Hippocampal formation (tissue), 2 donors: ENCODE measurements around the gene RTEL1.
"Not testable (repeated sequence)": the region's sequence is repeated elsewhere in the genome, so short reads cannot be mapped to it uniquely, and the experiment has no call there.

ENCODE experiments used
- DNase-seq, 2 donors: peaks; one replicate each; lab custom pipeline; 2025; lab: John Stamatoyannopoulos, UW

Gene RTEL1

GRCh38 chr20:63627129-63627750 is 30.9 kb upstream of the RTEL1 start:
- DNase-seq: peak; percentile 71 to 85

DNA sequence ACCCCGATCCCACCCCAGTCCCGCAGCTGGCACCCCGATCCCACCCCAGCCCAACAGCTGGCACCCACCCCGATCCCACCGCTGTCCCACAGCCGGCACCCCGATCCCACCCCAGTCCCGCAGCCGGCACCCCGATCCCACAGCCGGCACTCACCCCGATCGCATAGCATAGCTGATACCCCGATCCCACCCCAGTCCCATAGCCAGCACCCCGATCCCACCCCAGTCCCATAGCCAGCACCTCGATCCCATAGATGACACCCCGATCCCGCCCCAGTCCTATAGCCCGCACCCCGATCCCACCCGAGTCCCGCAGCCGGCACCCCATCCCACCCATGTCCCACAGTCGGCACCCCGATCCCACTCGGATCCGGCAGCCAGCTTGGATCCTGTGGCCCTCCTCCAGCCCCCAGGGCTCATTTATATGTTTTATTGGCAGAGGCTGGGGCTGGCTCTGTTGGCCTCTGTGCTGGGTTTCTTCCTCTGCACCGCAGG is 30.3 kb upstream of the RTEL1 start:
- no peak for DNase-seq

- no peak for DNase-seq
Observed at GRCh38 chr20:63628246-63628975, 29.7 kb upstream of the RTEL1 start.

DNA sequence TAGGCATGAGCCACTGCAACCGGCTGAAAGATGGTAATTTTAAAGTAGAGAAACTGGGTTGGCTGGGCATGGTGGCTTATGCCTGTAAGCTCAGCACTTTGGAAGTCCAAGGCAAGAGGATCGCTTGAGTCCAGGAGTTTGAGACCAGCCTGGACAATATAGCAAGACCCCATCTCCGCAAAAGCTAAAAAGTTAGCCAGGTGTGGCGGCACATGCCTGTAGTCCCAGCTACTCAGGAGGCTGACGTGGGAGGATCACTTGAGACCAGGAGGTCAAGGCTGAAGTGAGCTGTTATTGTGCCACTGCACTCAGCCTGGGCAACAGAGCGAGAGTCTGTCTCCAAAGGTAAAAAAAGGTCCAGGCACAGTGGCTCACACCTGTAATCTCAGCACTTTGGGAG is 27.2 kb upstream of the RTEL1 start:
- DNase-seq: not testable (repeated sequence)

- not testable (repeated sequence) for DNase-seq
Observed at GRCh38 chr20:63631426-63631825, 26.7 kb upstream of the RTEL1 start.

DNA sequence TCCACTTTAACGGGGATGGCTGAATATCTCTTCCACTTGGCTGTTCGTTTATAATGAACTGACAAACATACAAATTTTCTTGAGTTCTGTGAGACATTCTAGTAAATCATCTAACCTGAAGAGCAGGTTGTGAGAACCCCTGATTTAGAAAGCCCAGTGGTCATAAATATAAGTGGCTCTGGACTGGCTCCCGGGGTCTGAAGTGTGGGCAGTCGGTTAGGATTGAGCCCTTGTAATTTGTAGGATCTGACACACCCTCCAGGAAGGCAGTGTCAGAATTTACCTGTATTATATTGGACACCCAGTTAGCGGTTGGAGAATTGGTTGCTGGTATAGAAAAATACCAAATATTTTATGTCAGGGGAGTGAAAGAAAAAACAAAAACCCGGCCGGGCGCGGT is 24.4 kb upstream of the RTEL1 start:
- DNase-seq: no peak

DNA sequence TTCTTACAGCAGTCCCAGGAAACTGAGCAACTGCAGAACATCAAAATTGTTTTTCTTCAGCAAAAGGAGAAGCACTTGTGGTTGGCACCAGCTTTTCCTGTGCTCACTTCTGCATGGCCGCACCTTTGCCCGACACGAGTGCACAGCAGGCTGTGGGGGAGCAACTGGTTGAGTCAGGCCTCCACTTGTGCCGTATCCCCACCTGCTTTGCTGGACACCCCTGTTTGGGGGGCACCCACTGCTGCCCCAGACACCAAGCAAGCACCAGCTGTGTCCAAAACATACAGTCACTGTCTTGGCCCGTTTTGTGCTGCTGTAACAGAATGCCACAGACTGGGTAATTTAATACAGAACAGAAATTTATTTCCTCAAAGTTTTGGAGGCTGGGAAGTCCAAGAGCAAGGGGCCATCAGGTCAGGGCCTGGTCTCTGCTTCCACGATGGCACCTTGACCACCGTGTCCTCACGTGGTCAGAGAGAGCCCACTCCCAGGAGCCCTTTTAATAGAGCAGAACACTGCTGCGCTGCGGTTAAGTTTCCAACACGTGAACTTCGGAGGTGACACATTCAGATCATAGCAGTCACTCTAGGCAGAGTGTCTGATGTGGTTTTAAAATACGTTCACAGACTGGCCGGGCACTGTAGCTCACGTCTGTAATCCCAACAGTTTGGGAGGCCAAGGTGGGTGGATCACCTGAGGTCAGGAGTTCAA is 22.5 kb upstream of the RTEL1 start:
- no peak for DNase-seq

DNA sequence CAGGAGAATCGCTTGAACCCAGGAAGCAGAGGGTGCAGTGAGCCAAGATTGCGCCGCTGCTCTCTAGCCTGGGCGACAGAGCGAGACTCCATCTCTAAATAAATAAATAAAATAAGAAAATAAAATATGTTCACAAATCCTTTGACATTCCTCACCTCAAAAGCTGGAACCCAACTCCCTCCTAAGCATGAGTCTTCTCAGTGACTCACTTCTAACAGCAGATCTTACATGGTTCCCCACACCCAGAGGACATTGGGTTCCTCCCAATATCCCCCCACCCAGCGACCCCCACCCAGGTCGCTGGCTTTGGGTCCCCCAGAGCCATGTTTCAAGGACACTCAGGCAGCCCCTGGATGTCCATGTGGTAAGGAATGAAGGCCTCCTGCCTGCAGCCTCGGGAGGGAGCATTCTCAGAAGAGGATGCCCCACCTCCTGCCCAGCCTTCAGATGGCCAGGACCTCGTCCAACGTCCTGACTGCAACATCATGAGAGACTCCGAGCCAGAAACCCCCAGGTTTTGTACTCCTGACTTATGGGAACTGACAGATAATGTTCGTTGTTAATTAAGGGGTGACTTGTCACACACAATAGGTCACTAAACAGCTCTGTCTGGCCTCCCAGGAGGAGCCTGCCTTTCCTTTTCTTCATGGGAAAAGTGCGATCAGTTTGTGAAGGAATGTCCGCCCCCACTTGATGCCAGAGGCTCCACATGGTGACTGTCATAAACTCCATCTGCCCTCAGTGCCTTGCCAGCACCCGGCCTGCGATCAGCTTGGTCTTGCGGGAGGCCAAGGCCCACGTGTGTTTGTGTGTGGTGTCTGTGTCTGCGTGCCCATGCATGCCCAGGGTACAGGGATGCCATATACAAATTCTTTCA is 21.1 kb upstream of the RTEL1 start:
- DNase-seq: no peak

- DNase-seq: no peak
Observed at GRCh38 chr20:63639093-63639975, 18.8 kb upstream of the RTEL1 start.

GRCh38 chr20:63640086-63640485 is 18.0 kb upstream of the RTEL1 start:
- DNase-seq: no peak

- not testable (repeated sequence) for DNase-seq
Observed at GRCh38 chr20:63640686-63641085, 17.4 kb upstream of the RTEL1 start.

DNA sequence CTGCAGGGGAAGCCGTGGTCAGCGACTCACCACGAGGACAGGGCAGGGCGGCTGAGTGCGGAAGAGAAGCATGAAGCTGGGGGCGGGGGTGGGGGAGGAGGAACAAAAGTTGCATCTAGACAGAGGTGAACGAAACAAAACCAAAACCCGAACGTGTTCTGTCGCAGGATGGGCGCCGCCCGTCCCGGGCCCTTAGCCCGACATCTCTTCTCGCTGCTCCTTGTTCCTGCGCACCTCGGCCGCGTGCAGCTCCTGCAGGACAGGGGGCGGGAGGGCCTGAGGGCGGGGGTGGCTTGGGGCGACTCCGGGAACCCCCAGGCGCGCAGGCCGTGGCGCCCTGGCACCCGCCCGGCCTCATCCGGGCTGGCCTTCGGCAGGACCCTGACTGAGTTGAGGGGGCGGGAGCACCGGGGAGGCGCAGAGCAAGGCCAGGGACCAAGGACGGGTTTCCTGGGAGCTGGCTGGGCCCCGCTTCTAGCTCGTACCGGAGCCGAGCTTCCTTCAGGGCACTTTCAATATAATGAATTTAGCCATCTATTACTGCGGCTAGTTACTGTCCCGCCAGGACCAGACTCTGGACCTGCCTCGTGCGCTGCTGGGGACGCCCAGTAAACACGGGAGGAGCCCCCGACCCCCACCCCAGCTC is 16.8 kb upstream of the RTEL1 start:
- DNase-seq: no peak

GRCh38 chr20:63641792-63642523 is 16.2 kb upstream of the RTEL1 start:
- DNase-seq: peak; percentile 61 to 93

GRCh38 chr20:63642527-63643247 is 15.4 kb upstream of the RTEL1 start:
- DNase-seq: no peak

GRCh38 chr20:63643499-63643898 is 14.6 kb upstream of the RTEL1 start:
- DNase-seq: no peak

GRCh38 chr20:63643946-63644345 is 14.2 kb upstream of the RTEL1 start:
- no peak for DNase-seq

DNA sequence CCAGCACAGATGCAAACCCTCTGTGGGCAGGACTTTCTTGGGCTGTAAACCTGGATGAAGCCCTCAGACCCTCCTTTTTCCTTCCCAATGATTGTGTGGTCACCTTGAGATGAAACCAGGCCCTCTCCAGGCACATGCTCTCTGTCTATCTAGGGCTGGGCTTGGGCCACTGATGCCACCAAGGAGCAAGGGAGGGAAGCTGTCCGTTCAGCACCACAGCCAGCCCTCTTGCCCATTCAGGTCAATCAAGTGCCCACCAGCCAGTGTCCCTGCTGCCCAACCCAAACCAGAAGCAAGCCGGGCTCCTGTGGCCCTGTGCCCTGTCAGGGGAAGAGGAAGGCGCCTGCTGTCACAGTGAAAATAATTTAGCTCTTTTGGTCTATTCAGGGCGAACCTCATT is 12.9 kb upstream of the RTEL1 start:
- DNase-seq: no peak

DNA sequence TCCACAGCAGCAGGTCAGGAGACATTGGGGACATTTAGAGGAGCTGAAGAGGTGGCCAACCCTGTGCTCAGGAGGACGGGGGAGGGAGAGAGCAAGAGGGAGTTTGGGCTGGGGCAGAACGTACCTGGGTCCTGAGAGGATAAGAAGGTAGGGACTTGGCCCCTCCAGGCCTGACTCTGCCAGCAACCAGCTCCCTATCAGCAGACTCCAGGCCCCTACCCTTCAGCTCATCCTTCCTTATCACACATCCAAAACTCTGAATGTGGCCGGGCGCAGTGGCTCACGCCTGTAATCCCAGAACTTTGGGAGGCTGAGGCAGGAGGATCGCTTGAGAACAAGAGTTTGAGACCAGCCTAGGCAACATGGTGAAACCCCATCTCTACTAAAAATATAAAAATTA is 9.9 kb upstream of the RTEL1 start:
- DNase-seq: no peak
